Thoracic aorta (tissue), 2 donors: Measurements from ENCODE around the gene KCNIP1. TPM values are rescaled to one million over a fixed set of nuclear protein-coding genes. Genes with fewer than 3 reads are reported as not detected.

Source experiments
- ATAC-seq: fragments of 150-250 bp; one replicate; pipeline ENCODE4 v1.8.0; 2017; ENCODE audit warnings: low read depth; ENCODE audit not compliant: insufficient number of reproducible peaks, low FRiP score
- DNase-seq: peaks from one replicate; pipeline ENCODE4 v3.0.0-alpha.2; 2020; ENCODE audit warnings: low spot score
- H3K27ac ChIP-seq, 2 donors: fragments of 200-600 bp; sonication (generic); 1 replicate in 1 of 2; 2 replicates in 1 of 2; pipeline ENCODE4 v1.5.1; 2016; ENCODE audit warnings: mild to moderate bottlenecking in 2 of 2, moderate library complexity in 2 of 2
- H3K27me3 ChIP-seq: fragments of 200-600 bp; sonication (generic); replicated peaks from 2 replicates; pipeline ENCODE4 v1.6.0; 2016; ENCODE audit warnings: mild to moderate bottlenecking; ENCODE audit not compliant: insufficient read depth
- H3K36me3 ChIP-seq: fragments of 200-600 bp; sonication (generic); one replicate; pipeline ENCODE4 v1.5.1; 2016
- H3K4me1 ChIP-seq, 2 donors: fragments of 200-600 bp; sonication (generic); 1 replicate in 1 of 2; 2 replicates in 1 of 2; pipeline versions ENCODE4 v1.5.1 to v1.6.0; 2016; ENCODE audit warnings: low read depth in 2 of 2, mild to moderate bottlenecking in 1 of 2; ENCODE audit not compliant: control insufficient read depth in 1 of 2
- H3K4me3 ChIP-seq: fragments of 200-600 bp; sonication (generic); 2 replicates; pipeline ENCODE4 v1.5.1; 2016; ENCODE audit warnings: mild to moderate bottlenecking
- H3K9me3 ChIP-seq: fragments of 200-600 bp; sonication (generic); 2 replicates; pipeline ENCODE4 v1.5.1; 2016
- CTCF ChIP-seq: fragments of 200-600 bp; sonication (generic); IDR thresholded peaks from one replicate; pipeline ENCODE4 v1.5.1; 2019; ENCODE audit warnings: antibody characterized with exemption
- total RNA-seq, 2 donors: library from RNA; depleted of rRNA; stranded (reverse); fragments of >200 nt; gene quantifications; one replicate each; pipeline versions ENCODE4 v1.1.0 to v1.2.3, GENCODE V29; 2016

The KCNIP1 gene
- total RNA-seq, 2 donors from 2014 or later, result not detected

GRCh38 chr5:170644501-170644900 lies 140.7 kb downstream of the KCNIP1 start:
- Histone ChIP-seq H3K27me3 (no peaks in the 10 kb centered on the region), H3K36me3 (no peaks in the 10 kb centered on the region), H3K27ac (no peak overlapping the region), H3K4me1 (no peaks in the 10 kb centered on the region), H3K9me3 (no peaks in the 10 kb centered on the region), H3K4me3 (no peak overlapping the region)
- DNase-seq (no peak), ATAC-seq (no peak)
- TF ChIP-seq CTCF, result no peak

- no peak overlapping the region for H3K27ac ChIP-seq
- H3K4me3 ChIP-seq, result no peak overlapping the region
- no peaks in the 10 kb centered on the region for H3K36me3 ChIP-seq
- no peaks in the 10 kb centered on the region for H3K4me1 ChIP-seq
- ATAC-seq, result no peak
- no peaks in the 10 kb centered on the region for H3K9me3 ChIP-seq
- no peak for TF ChIP-seq CTCF
- H3K27me3 ChIP-seq, result no peaks in the 10 kb centered on the region
- DNase-seq, result no peak
Measured at GRCh38 chr5:170648541-170648940, 144.7 kb downstream of the KCNIP1 start.

- no peak for DNase-seq
- no peaks in the 10 kb centered on the region for H3K9me3 ChIP-seq
- H3K27me3 ChIP-seq, result no peaks in the 10 kb centered on the region
- no peak for ATAC-seq
- H3K4me3 ChIP-seq, result no peak overlapping the region
- TF ChIP-seq CTCF, result no peak
- H3K36me3 ChIP-seq, result no peaks in the 10 kb centered on the region
- no peaks in the 10 kb centered on the region for H3K4me1 ChIP-seq
- no peak overlapping the region for H3K27ac ChIP-seq
Measured at GRCh38 chr5:170650850-170651249, 147.0 kb downstream of the KCNIP1 start.

- H3K36me3 ChIP-seq, result no peaks in the 10 kb centered on the region
- H3K4me1 ChIP-seq, result no peaks in the 10 kb centered on the region
- DNase-seq (no peak), ATAC-seq (no peak)
- H3K27me3 ChIP-seq, result no peaks in the 10 kb centered on the region
- no peak overlapping the region for H3K27ac ChIP-seq
- H3K4me3 ChIP-seq, result no peak overlapping the region
- no peaks in the 10 kb centered on the region for H3K9me3 ChIP-seq
- no peak for TF ChIP-seq CTCF
Measured at GRCh38 chr5:170651604-170652277, 147.9 kb downstream of the KCNIP1 start.

- no peaks in the 10 kb centered on the region for H3K27me3 ChIP-seq
- ATAC-seq (no peak), DNase-seq (no peak)
- H3K27ac ChIP-seq, result no peak overlapping the region
- TF ChIP-seq CTCF, result no peak
- no peaks in the 10 kb centered on the region for H3K9me3 ChIP-seq
- no peaks in the 10 kb centered on the region for H3K4me1 ChIP-seq
- no peaks in the 10 kb centered on the region for H3K36me3 ChIP-seq
- no peak overlapping the region for H3K4me3 ChIP-seq
Measured at GRCh38 chr5:170655476-170655875, 151.7 kb downstream of the KCNIP1 start.
